Lung (tissue), 12 donors: ENCODE measurements around the gene CDKAL1. TPM values are rescaled to one million over a fixed set of nuclear protein-coding genes. Genes with fewer than 3 reads are reported as not detected.

Source experiments
- ATAC-seq: fragments of 200-7000 bp; cut with Tn5 transposase; one replicate; pipeline ENCODE4 v1.9.1; 2020; ENCODE audit warnings: moderate number of reproducible peaks; ENCODE audit not compliant: insufficient read depth, low FRiP score
- DNase-seq, 3 donors: peaks; one replicate each; pipeline ENCODE4 v3.0.0-alpha.2; 2013 to 2017
- H3K27ac ChIP-seq, 2 donors: one replicate each; pipeline ENCODE4 v1.5.1; 2013; ENCODE audit warnings: mild to moderate bottlenecking in 2 of 2, moderate library complexity in 2 of 2, control low read depth in 1 of 2, inconsistent platforms in 1 of 2, low read depth in 1 of 2, low read length in 1 of 2
- H3K27me3 ChIP-seq, 3 donors: one replicate each; pipeline ENCODE4 v1.5.1; 2013; ENCODE audit warnings: low read length in 2 of 3; ENCODE audit not compliant: control insufficient read depth in 3 of 3, insufficient read depth in 3 of 3
- H3K36me3 ChIP-seq, 4 donors: one replicate each; pipeline ENCODE4 v1.5.1; 2013; ENCODE audit warnings: low read length in 4 of 4, mild to moderate bottlenecking in 1 of 4, moderate library complexity in 1 of 4; ENCODE audit not compliant: control insufficient read depth in 4 of 4, insufficient read depth in 4 of 4
- H3K4me1 ChIP-seq, 5 donors: one replicate each; pipeline ENCODE4 v1.5.1; 2013; ENCODE audit warnings: low read length in 5 of 5, mild to moderate bottlenecking in 2 of 5, moderate library complexity in 1 of 5; ENCODE audit not compliant: control insufficient read depth in 5 of 5, insufficient read depth in 5 of 5
- H3K4me3 ChIP-seq: one replicate; pipeline ENCODE4 v1.5.1; 2013; ENCODE audit warnings: mild to moderate bottlenecking, control low read depth, moderate library complexity
- H3K9ac ChIP-seq, 2 donors: one replicate each; pipeline ENCODE4 v1.5.1; 2013; ENCODE audit warnings: low read length in 2 of 2, control low read depth in 1 of 2; ENCODE audit not compliant: insufficient read depth in 1 of 2
- H3K9me3 ChIP-seq, 4 donors: one replicate each; pipeline ENCODE4 v1.5.1; 2013; ENCODE audit warnings: low read length in 3 of 4, mild to moderate bottlenecking in 1 of 4, moderate library complexity in 1 of 4; ENCODE audit not compliant: control insufficient read depth in 4 of 4, insufficient read depth in 3 of 4
- CTCF ChIP-seq: IDR thresholded peaks from 2 replicates; pipeline ENCODE4 v1.5.1; 2012; ENCODE audit warnings: mild to moderate bottlenecking; ENCODE audit errors: control extremely low read depth, extremely low read depth
- WGBS, 2 donors: extraction: QIAGEN DNeasy Blood & Tissue Kit; methylation state at CpG; one replicate each; pipeline ENCODE4 v1.1.7; 2013; 5-methylcytosine and 5-hydroxymethylcytosine counted together
- polyA plus RNA-seq, 2 donors: library from polyadenylated mRNA; stranded (reverse); fragments of 200-250 nt; gene quantifications; one replicate each; pipeline ENCODE4 v1.2.1, GENCODE V29; 2013
- total RNA-seq, 2 donors: library from RNA; depleted of rRNA in 1 of 2; stranded (reverse); fragments of >200 nt in 1 of 2; gene quantifications; one replicate each; pipeline ENCODE4 v1.2.1, GENCODE V29; 2014 to 2021
- donor health status: control.
- donor health status: control.
- donor health status: Bipolar disorder and iron deficiency.
- donor health status: healthy.
- donor health status: DM: yes; HTN: yes; CAD: no.

CDKAL1 gene
- total and polyA plus RNA-seq, 4 donors: 4.0 to 39.0 (median 10.0) TPM

GRCh38 chr6:21100991-21101390 lies 566.7 kb downstream of the CDKAL1 start:
- Histone ChIP-seq H3K9ac (no peak overlapping the region), H3K27ac (no peak overlapping the region), H3K4me3 (no peak overlapping the region), H3K36me3 (peaks cover 0 to 3% (median 0%) of the 10 kb centered on the region in 4 donors), H3K4me1 (peaks cover 0 to 14% (median 9%) of the 10 kb centered on the region in 5 donors), H3K27me3 (no peaks in the 10 kb centered on the region), H3K9me3 (no peaks in the 10 kb centered on the region)
- ATAC-seq: no peak
- no peak for DNase-seq
- TF ChIP-seq CTCF: no peak
- WGBS, 2 donors: 92 to 96% methylated on average over 4 of the region's 4 CpGs

DNA sequence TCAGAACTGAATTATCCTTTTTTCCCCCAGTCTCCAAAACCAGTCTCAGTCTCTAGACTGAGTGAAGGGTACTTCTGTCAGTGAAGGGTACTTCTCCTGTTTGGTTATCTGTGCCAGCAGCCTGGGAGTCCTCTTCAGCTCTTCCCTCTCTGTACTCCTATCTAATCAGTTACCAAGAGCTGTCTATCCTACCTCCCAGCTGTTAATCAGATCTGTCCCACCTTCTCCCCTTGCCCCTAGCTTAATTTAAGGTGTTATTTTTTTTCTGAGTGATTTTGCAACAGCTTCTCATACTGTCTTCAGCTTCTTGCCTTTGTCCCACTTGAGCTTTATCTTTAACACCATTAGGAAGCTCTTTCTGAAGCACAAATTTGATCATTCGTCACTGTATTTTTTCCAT lies 567.4 kb downstream of the CDKAL1 start:
- WGBS, 2 donors: 86 to 96% methylated on average over 1 of the region's 1 CpG
- no peaks in the 10 kb centered on the region for H3K9me3 ChIP-seq
- no peak overlapping the region for H3K9ac ChIP-seq
- no peak for TF ChIP-seq CTCF
- DNase-seq (no peak), ATAC-seq (no peak)
- H3K4me1 ChIP-seq: peaks cover 0 to 14% (median 9%) of the 10 kb centered on the region in 5 donors
- H3K27me3 ChIP-seq: no peaks in the 10 kb centered on the region
- H3K27ac ChIP-seq: no peak overlapping the region
- peaks cover 0 to 3% (median 0%) of the 10 kb centered on the region in 4 donors for H3K36me3 ChIP-seq
- no peak overlapping the region for H3K4me3 ChIP-seq

GRCh38 chr6:21102201-21102600 lies 567.9 kb downstream of the CDKAL1 start:
- ATAC-seq (no peak), DNase-seq (no peak)
- peaks cover 0 to 14% (median 9%) of the 10 kb centered on the region in 5 donors for H3K4me1 ChIP-seq
- H3K27me3 ChIP-seq: no peaks in the 10 kb centered on the region
- H3K4me3 ChIP-seq: no peak overlapping the region
- H3K9ac ChIP-seq: no peak overlapping the region
- H3K9me3 ChIP-seq: no peaks in the 10 kb centered on the region
- peaks cover 0 to 3% (median 0%) of the 10 kb centered on the region in 4 donors for H3K36me3 ChIP-seq
- WGBS, 2 donors: 74 to 75% methylated on average over 7 of the region's 7 CpGs
- no peak overlapping the region for H3K27ac ChIP-seq
- no peak for TF ChIP-seq CTCF

DNA sequence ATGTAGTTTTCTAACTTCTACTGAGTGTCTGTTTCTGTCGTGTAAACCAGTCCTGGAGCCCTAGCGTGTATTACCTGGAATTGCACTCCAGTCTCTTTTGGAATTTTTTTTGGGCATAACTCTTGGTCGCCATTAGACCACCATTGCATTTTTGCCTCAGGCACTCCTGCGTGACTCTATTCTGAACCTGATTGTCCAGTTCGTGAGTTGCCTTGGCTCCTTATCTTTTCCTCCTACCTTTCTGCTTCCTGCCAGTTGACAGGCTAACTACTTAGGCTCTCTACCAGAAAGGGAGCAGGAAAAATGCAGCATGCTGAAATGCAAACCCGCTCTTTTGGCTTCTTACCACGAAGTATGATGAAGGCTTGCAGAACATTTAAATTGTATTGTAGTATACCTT lies 568.4 kb downstream of the CDKAL1 start:
- DNase-seq (no peak), ATAC-seq (no peak)
- Histone ChIP-seq H3K36me3 (peaks cover 0 to 3% (median 0%) of the 10 kb centered on the region in 4 donors), H3K4me1 (peaks cover 0 to 14% (median 9%) of the 10 kb centered on the region in 5 donors), H3K9me3 (no peaks in the 10 kb centered on the region), H3K9ac (no peak overlapping the region), H3K27me3 (no peaks in the 10 kb centered on the region), H3K4me3 (no peak overlapping the region), H3K27ac (no peak overlapping the region)
- TF ChIP-seq CTCF: no peak
- WGBS, 2 donors: 78 to 90% methylated on average over 7 of the region's 7 CpGs
